HG03469 (cell line): ENCODE measurements around the gene RMND5A.
"Not testable (repeated sequence)": the region's sequence is repeated elsewhere in the genome, so short reads cannot be mapped to it uniquely, and the experiment has no call there.

Source experiments
- ATAC-seq: cut with Tn5 transposase; IDR thresholded peaks from one replicate; pipeline ENCODE4 v1.9.1; 2021; ENCODE audit warnings: mild to moderate bottlenecking, moderate library complexity, moderate number of reproducible peaks; ENCODE audit not compliant: unreplicated experiment

Gene RMND5A

GRCh38 chr2:86714579-86715173 is 5.4 kb upstream of the RMND5A start:
- not testable (repeated sequence) for ATAC-seq

- ATAC-seq = not testable (repeated sequence)
These were observed 841 bp upstream of the RMND5A start for GRCh38 chr2:86719263-86719636.

GRCh38 chr2:86720540-86721320 is 639 bp downstream of the RMND5A start:
- peak; percentile 14 for ATAC-seq

- ATAC-seq = not testable (repeated sequence)
These were observed 5.6 kb downstream of the RMND5A start for GRCh38 chr2:86725706-86726105.

GRCh38 chr2:86732040-86732525 is 12.0 kb downstream of the RMND5A start:
- not testable (repeated sequence) for ATAC-seq

- ATAC-seq = not testable (repeated sequence)
These were observed 12.7 kb downstream of the RMND5A start for GRCh38 chr2:86732837-86733236.

GRCh38 chr2:86733528-86733927 is 13.4 kb downstream of the RMND5A start:
- ATAC-seq = not testable (repeated sequence)

GRCh38 chr2:86734896-86735295 is 14.8 kb downstream of the RMND5A start:
- ATAC-seq = not testable (repeated sequence)

- ATAC-seq = not testable (repeated sequence)
These were observed 19.4 kb downstream of the RMND5A start for GRCh38 chr2:86739485-86739884.

GRCh38 chr2:86739889-86740288 is 19.8 kb downstream of the RMND5A start:
- not testable (repeated sequence) for ATAC-seq

- not testable (repeated sequence) for ATAC-seq
These were observed 21.9 kb downstream of the RMND5A start for GRCh38 chr2:86741889-86742498.

- ATAC-seq = no peak
These were observed 24.1 kb downstream of the RMND5A start for GRCh38 chr2:86744152-86744551.

GRCh38 chr2:86746939-86747338 is 26.8 kb downstream of the RMND5A start:
- ATAC-seq = no peak

- peak; percentile 56 for ATAC-seq
These were observed 27.9 kb downstream of the RMND5A start for GRCh38 chr2:86747711-86748639.

- no peak for ATAC-seq
These were observed 30.2 kb downstream of the RMND5A start for GRCh38 chr2:86750240-86750839.

- ATAC-seq = no peak
These were observed 31.7 kb downstream of the RMND5A start for GRCh38 chr2:86751778-86752177.

- no peak for ATAC-seq
These were observed 32.8 kb downstream of the RMND5A start for GRCh38 chr2:86752934-86753333.

- ATAC-seq = no peak
These were observed 33.5 kb downstream of the RMND5A start for GRCh38 chr2:86753606-86754005.

- no peak for ATAC-seq
These were observed 38.3 kb downstream of the RMND5A start for GRCh38 chr2:86758405-86758804.

GRCh38 chr2:86760371-86760770 is 40.3 kb downstream of the RMND5A start:
- no peak for ATAC-seq
